ENCODE results near the gene CCDC174. TPM values are rescaled to one million over a fixed set of nuclear protein-coding genes. Genes with fewer than 3 reads are reported as not detected.

Gene CCDC174
- polyA plus RNA-seq, 1 experiment, result 13.9 TPM

DNA sequence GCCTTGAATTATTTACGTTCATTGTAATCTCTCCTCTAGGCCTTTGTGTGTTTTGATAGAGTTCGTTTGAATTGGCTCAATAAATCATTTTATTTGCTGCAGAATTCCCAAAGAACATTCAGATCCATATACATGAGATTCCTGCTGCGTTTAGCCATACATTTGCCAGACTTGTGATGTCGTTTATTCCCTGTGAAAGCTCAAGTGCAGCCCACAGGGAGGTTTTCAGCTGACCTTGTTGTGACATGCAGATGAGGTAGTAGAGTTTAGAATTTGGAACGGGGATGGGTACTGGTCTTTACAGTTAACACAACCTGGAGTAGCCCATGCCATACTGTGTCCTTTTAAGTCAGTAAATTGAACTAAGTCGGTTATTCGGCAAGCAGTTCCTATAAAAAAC is 23.3 kb downstream of the CCDC174 start, which contains the start of gene C3orf20:
TSS of gene C3orf20 (plus strand) at position 301 of the 400 bp plus-strand sequence. CDS start 7,573 bp downstream, outside the sequence.
- Histone ChIP-seq H3K9me3 (ENCODE audit: control insufficient read depth, insufficient read depth, low read length) (no peaks in the 10 kb centered on the region), H3K27me3 (ENCODE audit: control insufficient read depth, insufficient read depth, low read length) (no peaks in the 10 kb centered on the region), H3K27ac (ENCODE audit: low read depth, low read length) (no peak within 1 kb of the TSS), H3K4me3 (ENCODE audit: low read depth, low read length) (no peak within 1 kb of the TSS)
- no peak for DNase-seq (ENCODE audit: low read depth, low spot score)
- POLR2A ChIA-PET, result no interaction called here
- TF ChIP-seq, protein P1, sequence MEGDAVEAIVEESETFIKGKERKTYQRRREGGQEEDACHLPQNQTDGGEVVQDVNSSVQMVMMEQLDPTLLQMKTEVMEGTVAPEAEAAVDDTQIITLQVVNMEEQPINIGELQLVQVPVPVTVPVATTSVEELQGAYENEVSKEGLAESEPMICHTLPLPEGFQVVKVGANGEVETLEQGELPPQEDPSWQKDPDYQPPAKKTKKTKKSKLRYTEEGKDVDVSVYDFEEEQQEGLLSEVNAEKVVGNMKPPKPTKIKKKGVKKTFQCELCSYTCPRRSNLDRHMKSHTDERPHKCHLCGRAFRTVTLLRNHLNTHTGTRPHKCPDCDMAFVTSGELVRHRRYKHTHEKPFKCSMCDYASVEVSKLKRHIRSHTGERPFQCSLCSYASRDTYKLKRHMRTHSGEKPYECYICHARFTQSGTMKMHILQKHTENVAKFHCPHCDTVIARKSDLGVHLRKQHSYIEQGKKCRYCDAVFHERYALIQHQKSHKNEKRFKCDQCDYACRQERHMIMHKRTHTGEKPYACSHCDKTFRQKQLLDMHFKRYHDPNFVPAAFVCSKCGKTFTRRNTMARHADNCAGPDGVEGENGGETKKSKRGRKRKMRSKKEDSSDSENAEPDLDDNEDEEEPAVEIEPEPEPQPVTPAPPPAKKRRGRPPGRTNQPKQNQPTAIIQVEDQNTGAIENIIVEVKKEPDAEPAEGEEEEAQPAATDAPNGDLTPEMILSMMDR (IDR thresholded peaks at IDR 0.05; ENCODE audit: low read depth, low read length), result no peak
- CTCF ChIA-PET, result interaction anchor here (0.6 to 7.1 kb wide), 6 partner anchors 12 to 556 kb away, joined by 3 to 127 read pairs (median 14); partner anchors contain the start of gene CCDC174

DNA sequence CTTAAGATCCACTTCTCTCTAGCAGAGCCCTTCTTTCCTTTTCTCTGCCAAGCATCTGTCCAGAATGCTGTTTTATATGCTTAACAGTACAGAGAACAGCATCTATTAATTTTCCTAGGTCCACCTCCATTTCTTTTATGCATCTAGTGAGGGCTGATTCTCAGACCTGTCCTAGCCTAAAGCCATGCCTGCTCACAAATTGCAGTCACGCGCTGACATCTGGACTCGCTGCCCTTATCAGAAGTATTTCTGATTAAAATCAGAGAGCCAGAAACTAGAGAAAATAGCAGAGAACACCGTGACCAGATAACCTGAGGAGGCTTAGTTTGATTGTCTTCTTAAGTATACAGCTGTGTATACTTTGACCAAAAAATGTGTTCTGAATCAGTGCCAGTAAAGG is 25.3 kb downstream of the CCDC174 start:
- ChIA-PET POLR2A (no interaction called here), CTCF (interaction anchor here (1.2 to 7.1 kb wide), 3 partner anchors 103 to 249 kb away, joined by 4 to 127 read pairs (median 110); no protein-coding TSS in a partner anchor)
- H3K27ac ChIP-seq (ENCODE audit: low read depth, low read length), result no peak overlapping the region
- DNase-seq (ENCODE audit: low read depth, low spot score), result no peak
- no peaks in the 10 kb centered on the region for H3K9me3 ChIP-seq (ENCODE audit: control insufficient read depth, insufficient read depth, low read length)
- no peaks in the 10 kb centered on the region for H3K27me3 ChIP-seq (ENCODE audit: control insufficient read depth, insufficient read depth, low read length)
- H3K4me3 ChIP-seq (ENCODE audit: low read depth, low read length), result no peak overlapping the region
- TF ChIP-seq, protein P1 (IDR thresholded peaks at IDR 0.05; ENCODE audit: low read depth, low read length), result no peak

DNA sequence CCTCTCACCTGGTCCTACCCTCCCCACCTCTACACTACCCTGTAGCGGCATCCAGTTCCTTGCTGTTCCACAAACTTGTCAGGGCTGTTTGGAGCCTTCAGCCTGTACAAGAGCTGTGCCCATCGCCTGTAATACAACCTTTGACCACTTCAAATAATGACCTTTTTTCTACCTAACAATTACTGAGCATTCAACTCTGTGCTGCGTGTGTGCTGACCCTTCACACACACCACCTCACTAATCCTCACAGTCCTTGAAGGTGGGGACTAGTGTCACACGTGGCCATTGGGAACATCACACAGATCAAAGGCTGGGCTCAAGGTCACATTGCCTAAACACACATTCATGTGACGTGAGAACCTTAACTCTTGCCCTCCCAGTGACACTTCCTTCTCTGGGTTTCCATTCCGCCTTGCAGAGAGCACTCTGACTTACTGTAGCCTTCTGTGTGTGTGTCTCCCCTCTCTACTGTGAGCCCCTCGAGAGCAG is 26.5 kb downstream of the CCDC174 start:
- Histone ChIP-seq H3K4me3 (ENCODE audit: low read depth, low read length) (no peak overlapping the region), H3K27ac (ENCODE audit: low read depth, low read length) (no peak overlapping the region), H3K9me3 (ENCODE audit: control insufficient read depth, insufficient read depth, low read length) (no peaks in the 10 kb centered on the region), H3K27me3 (ENCODE audit: control insufficient read depth, insufficient read depth, low read length) (no peaks in the 10 kb centered on the region)
- POLR2A ChIA-PET, result no interaction called here
- DNase-seq (ENCODE audit: low read depth, low spot score), result no peak
- CTCF ChIA-PET, result interaction anchor here (0.6 to 7.1 kb wide), 3 partner anchors 101 to 249 kb away, joined by 3 to 127 read pairs (median 7); no protein-coding TSS in a partner anchor
- TF ChIP-seq, protein P1 (IDR thresholded peaks at IDR 0.05; ENCODE audit: low read depth, low read length), result no peak

DNA sequence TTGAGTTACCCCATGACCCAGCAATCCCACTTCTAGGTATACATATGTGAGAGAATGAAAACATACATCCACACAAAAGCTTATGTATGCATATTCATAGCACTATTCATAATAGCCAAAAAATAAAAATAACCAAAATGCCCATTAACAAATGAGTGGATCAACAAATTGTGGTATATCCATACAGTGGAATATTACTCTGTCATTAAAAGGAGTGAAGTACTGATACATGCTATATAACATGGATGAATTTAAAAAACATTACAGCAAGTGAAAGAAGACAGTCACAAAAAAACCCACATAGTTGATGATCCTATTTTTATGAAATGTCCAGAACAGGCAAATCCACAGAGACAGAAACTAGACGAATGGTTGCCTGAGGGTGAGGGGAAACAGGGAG is 28.6 kb downstream of the CCDC174 start:
- ChIA-PET CTCF (no interaction called here), POLR2A (no interaction called here)
- Histone ChIP-seq H3K27ac (ENCODE audit: low read depth, low read length) (no peak overlapping the region), H3K27me3 (ENCODE audit: control insufficient read depth, insufficient read depth, low read length) (peaks cover 2% of the 10 kb centered on the region), H3K4me3 (ENCODE audit: low read depth, low read length) (no peak overlapping the region), H3K9me3 (ENCODE audit: control insufficient read depth, insufficient read depth, low read length) (no peaks in the 10 kb centered on the region)
- TF ChIP-seq, protein P1 (IDR thresholded peaks at IDR 0.05; ENCODE audit: low read depth, low read length), result no peak
- DNase-seq (ENCODE audit: low read depth, low spot score), result no peak

DNA sequence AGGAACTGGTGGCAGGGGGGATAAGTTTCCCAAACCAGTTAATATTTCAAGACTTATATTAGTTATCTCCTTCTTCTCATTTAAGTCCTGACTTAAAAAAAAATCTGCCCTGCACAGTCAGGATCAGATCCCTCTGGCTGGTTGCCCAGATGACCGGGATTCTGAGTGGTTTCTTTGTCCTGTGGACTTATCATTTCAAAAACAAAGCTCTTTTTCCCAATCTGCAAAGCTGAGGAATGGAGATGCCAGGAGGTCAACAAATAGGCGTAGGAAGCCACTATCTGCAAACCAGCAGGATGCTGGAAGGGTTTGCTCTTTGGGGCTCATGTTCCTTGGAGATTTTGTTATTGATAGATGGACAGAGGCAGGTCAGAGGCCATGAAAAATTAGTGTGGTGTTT is 29.2 kb downstream of the CCDC174 start:
- H3K27me3 ChIP-seq (ENCODE audit: control insufficient read depth, insufficient read depth, low read length), result peaks cover 2% of the 10 kb centered on the region
- TF ChIP-seq, protein P1 (IDR thresholded peaks at IDR 0.05; ENCODE audit: low read depth, low read length), result no peak
- no peak for DNase-seq (ENCODE audit: low read depth, low spot score)
- H3K9me3 ChIP-seq (ENCODE audit: control insufficient read depth, insufficient read depth, low read length), result no peaks in the 10 kb centered on the region
- POLR2A ChIA-PET, result no interaction called here
- H3K4me3 ChIP-seq (ENCODE audit: low read depth, low read length), result no peak overlapping the region
- no peak overlapping the region for H3K27ac ChIP-seq (ENCODE audit: low read depth, low read length)
- CTCF ChIA-PET, result no interaction called here
